HG03378 (cell line): Measurements from ENCODE around the gene TBC1D22A.

ENCODE experiments used
- ATAC-seq: cut with Tn5 transposase; IDR thresholded peaks from one replicate; pipeline ENCODE4 v1.9.1; 2021; ENCODE audit warnings: mild to moderate bottlenecking, moderate library complexity; ENCODE audit not compliant: unreplicated experiment

Gene TBC1D22A

GRCh38 chr22:47063071-47063509, 300.6 kb downstream of the TBC1D22A start:
- no peak for ATAC-seq

- no peak for ATAC-seq
Observed at GRCh38 chr22:47063606-47064005, 301.2 kb downstream of the TBC1D22A start.

GRCh38 chr22:47064016-47064415, 301.6 kb downstream of the TBC1D22A start:
- ATAC-seq: no peak

- no peak for ATAC-seq
Observed at GRCh38 chr22:47064416-47064815, 302.0 kb downstream of the TBC1D22A start.

GRCh38 chr22:47065756-47066615, 303.5 kb downstream of the TBC1D22A start:
- ATAC-seq: no peak

- ATAC-seq: no peak
Observed at GRCh38 chr22:47066616-47066905, 304.1 kb downstream of the TBC1D22A start.

- ATAC-seq: no peak
Observed at GRCh38 chr22:47067321-47067890, 305.0 kb downstream of the TBC1D22A start.

GRCh38 chr22:47067911-47068625, 305.6 kb downstream of the TBC1D22A start:
- ATAC-seq: no peak

GRCh38 chr22:47068626-47068996, 306.2 kb downstream of the TBC1D22A start:
- no peak for ATAC-seq

GRCh38 chr22:47069270-47069669, 306.8 kb downstream of the TBC1D22A start:
- ATAC-seq: no peak

GRCh38 chr22:47071078-47071806, 308.8 kb downstream of the TBC1D22A start:
- no peak for ATAC-seq

- ATAC-seq: no peak
Observed at GRCh38 chr22:47071807-47072641, 309.6 kb downstream of the TBC1D22A start.

GRCh38 chr22:47072642-47072967, 310.2 kb downstream of the TBC1D22A start:
- ATAC-seq: no peak

GRCh38 chr22:47073075-47073474, 310.6 kb downstream of the TBC1D22A start:
- ATAC-seq: no peak

GRCh38 chr22:47074105-47074504, 311.7 kb downstream of the TBC1D22A start:
- ATAC-seq: no peak

GRCh38 chr22:47075568-47075967, 313.1 kb downstream of the TBC1D22A start:
- no peak for ATAC-seq

GRCh38 chr22:47076758-47077157, 314.3 kb downstream of the TBC1D22A start:
- no peak for ATAC-seq

GRCh38 chr22:47080100-47080499, 317.6 kb downstream of the TBC1D22A start:
- no peak for ATAC-seq

- no peak for ATAC-seq
Observed at GRCh38 chr22:47082505-47082904, 320.1 kb downstream of the TBC1D22A start.

- ATAC-seq: no peak
Observed at GRCh38 chr22:47083379-47083986, 321.0 kb downstream of the TBC1D22A start.
